ENCODE results near the gene TEX12. TPM values are rescaled to one million over a fixed set of nuclear protein-coding genes. Genes with fewer than 3 reads are reported as not detected.

The TEX12 gene
- total and polyA plus RNA-seq, 2 of the 8 experiments (the other 6 are each of a cell fraction or from before 2014, with no cell fraction given) = not detected

- no peak overlapping the region for H4K5ac ChIP-seq (ENCODE audit: insufficient read length, low read depth, low read length)
- no peaks in the 10 kb centered on the region for H3K36me3 ChIP-seq (ENCODE audit: control insufficient read depth in 2 of 4, insufficient read depth in 4 of 4, low read length in 3 of 4)
- H3K9me3 ChIP-seq (ENCODE audit: insufficient read depth in 2 of 2, low read depth in 1 of 2, low read length in 1 of 2) = no peaks in the 10 kb centered on the region
- no peak overlapping the region for H3K23ac ChIP-seq (ENCODE audit: insufficient read length)
- WGBS, 2 experiments (ENCODE audit: extremely low coverage in 1 of 2, insufficient coverage in 1 of 2, insufficient read length in 1 of 2, insufficient replicate concordance in 2 of 2, low coverage in 1 of 2, low lambda C conversion rate in 2 of 2, missing lambda C conversion rate in 1 of 2) = 86% methylated on average over 1 of the region's 1 CpG; no CpG with 5 or more reads in 1 of the 2 experiments
- H3K14ac ChIP-seq (ENCODE audit: insufficient read length) = no peak overlapping the region
- no peak overlapping the region for H3K4me2 ChIP-seq (ENCODE audit: insufficient read depth in 1 of 2, low read depth in 2 of 2, low read length in 2 of 2)
- no peaks in the 10 kb centered on the region for H3K23me2 ChIP-seq (ENCODE audit: low read depth, low read length)
- H3K27ac ChIP-seq (ENCODE audit: low read depth, low read length) = no peak overlapping the region
- no peak overlapping the region for H2BK20ac ChIP-seq (ENCODE audit: low read length)
- H3K79me2 ChIP-seq (ENCODE audit: control insufficient read depth in 1 of 2, insufficient read depth in 2 of 2, low read length in 2 of 2) = no peaks in the 10 kb centered on the region
- no peak overlapping the region for H3K4me3 ChIP-seq (ENCODE audit: extremely low read depth in 1 of 4, insufficient read depth in 2 of 4, low read depth in 3 of 4, low read length in 4 of 4)
- H2AFZ ChIP-seq (ENCODE audit: low read length) = no peak overlapping the region
- H2BK12ac ChIP-seq (ENCODE audit: low read depth, low read length) = no peak overlapping the region
- no peaks in the 10 kb centered on the region for H3K27me3 ChIP-seq (replicated peaks in 1 of 4; ENCODE audit: control insufficient read depth in 3 of 4, extremely low read depth in 1 of 4, insufficient read depth in 3 of 4, low read length in 3 of 4)
- FAIRE-seq (no peak), DNase-seq (ENCODE audit: low read depth in 1 of 2, low spot score in 2 of 2) (no peak)
- no peak overlapping the region for H3K9ac ChIP-seq (replicated peaks in 1 of 4; ENCODE audit: extremely low read depth in 1 of 4, low read depth in 3 of 4, low read length in 3 of 4)
- CTCF ChIA-PET (ENCODE audit: partially characterized antibody) = interaction anchor here (0.8 to 3.9 kb wide), 2 partner anchors 19 to 64 kb away, joined by 4 to 38 read pairs; no protein-coding TSS in a partner anchor
- H3K4me1 ChIP-seq (replicated peaks in 1 of 4; ENCODE audit: control insufficient read depth in 3 of 4, insufficient read depth in 4 of 4, low read length in 3 of 4) = peaks cover 0 to 3% (median 0%) of the 10 kb centered on the region in 4 experiments; a peak in 1 of 7 replicates
- H2BK120ac ChIP-seq (replicated peaks; ENCODE audit: low read depth, low read length) = no peak overlapping the region
- no peak overlapping the region for H4K8ac ChIP-seq (ENCODE audit: extremely low read depth, insufficient read depth, low read length)
- no peak overlapping the region for H2BK15ac ChIP-seq (ENCODE audit: low read length)
- TF ChIP-seq, protein P1, sequence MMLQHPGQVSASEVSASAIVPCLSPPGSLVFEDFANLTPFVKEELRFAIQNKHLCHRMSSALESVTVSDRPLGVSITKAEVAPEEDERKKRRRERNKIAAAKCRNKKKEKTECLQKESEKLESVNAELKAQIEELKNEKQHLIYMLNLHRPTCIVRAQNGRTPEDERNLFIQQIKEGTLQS (IDR thresholded peaks at IDR 0.05; ENCODE audit: insufficient read depth, low read depth, low read length) = no peak
- TF ChIP-seq SP2 (IDR thresholded peaks at IDR 0.05; ENCODE audit: low read length) (no peak), TAF7 (optimal IDR thresholded peaks at IDR 0.05; ENCODE audit: borderline replicate concordance, low read depth, low read length) (no peak)
- H3K4ac ChIP-seq (replicated peaks; ENCODE audit: insufficient read length, low read depth, low read length) = no peak overlapping the region
- H2AK5ac ChIP-seq (ENCODE audit: low read depth, low read length) = no peak overlapping the region
- H3K18ac ChIP-seq (ENCODE audit: extremely low read depth, low read length) = no peak overlapping the region
- no peak overlapping the region for H4K91ac ChIP-seq (replicated peaks; ENCODE audit: insufficient read length, low read length)
- H3K79me1 ChIP-seq (ENCODE audit: low read depth, low read length) = no peaks in the 10 kb centered on the region
- H4K20me1 ChIP-seq (replicated peaks in 1 of 2; ENCODE audit: control insufficient read depth in 1 of 2, insufficient read depth in 2 of 2, low read length in 2 of 2) = no peaks in the 10 kb centered on the region
- POLR2A ChIA-PET (ENCODE audit: partially characterized antibody) = no interaction called here
- no peak overlapping the region for H3K56ac ChIP-seq (replicated peaks; ENCODE audit: insufficient read length, low read depth, low read length)
- no peak overlapping the region for H2BK5ac ChIP-seq (ENCODE audit: low read depth, low read length)
Observed at GRCh38 chr11:112178428-112178827, 11.3 kb downstream of the TEX12 start.
